MV-4-11 (cell line): ENCODE measurements around the gene EPS15.
"Not testable (repeated sequence)": the region's sequence is repeated elsewhere in the genome, so short reads cannot be mapped to it uniquely, and the experiment has no call there.

Source experiments
- DNase-seq: peaks from one replicate; lab custom pipeline; 2025; lab: John Stamatoyannopoulos, UW

EPS15 gene

GRCh38 chr1:51331206-51332100, 187.6 kb downstream of the EPS15 start:
- peak; percentile 80 for DNase-seq

GRCh38 chr1:51330331-51331201, 188.5 kb downstream of the EPS15 start, which contains the start of gene TTC39A:
TTC39A (minus strand) TSS chr1:51330562; CDS start chr1:51330477, 85 bp downstream.
- no peak for DNase-seq

- DNase-seq, result no peak
These were observed 189.4 kb downstream of the EPS15 start for GRCh38 chr1:51329443-51330325.

- peak; percentile 7 for DNase-seq
These were observed 190.1 kb downstream of the EPS15 start for GRCh38 chr1:51328926-51329325.

GRCh38 chr1:51328279-51328678, 190.8 kb downstream of the EPS15 start:
- DNase-seq, result no peak

- no peak for DNase-seq
These were observed 191.7 kb downstream of the EPS15 start for GRCh38 chr1:51327386-51327785.

- DNase-seq, result no peak
These were observed 192.2 kb downstream of the EPS15 start for GRCh38 chr1:51326839-51327238.

- no peak for DNase-seq
These were observed 192.9 kb downstream of the EPS15 start for GRCh38 chr1:51325878-51326755.

- no peak for DNase-seq
These were observed 193.7 kb downstream of the EPS15 start for GRCh38 chr1:51325391-51325790.

GRCh38 chr1:51325011-51325385, 194.1 kb downstream of the EPS15 start:
- not testable (repeated sequence) for DNase-seq

- no peak for DNase-seq
These were observed 194.6 kb downstream of the EPS15 start for GRCh38 chr1:51324251-51325010.

GRCh38 chr1:51323778-51324177, 195.3 kb downstream of the EPS15 start:
- no peak for DNase-seq

GRCh38 chr1:51322417-51323101, 196.5 kb downstream of the EPS15 start:
- DNase-seq, result no peak

GRCh38 chr1:51321924-51322280, 197.2 kb downstream of the EPS15 start:
- no peak for DNase-seq

- DNase-seq, result no peak
These were observed 197.8 kb downstream of the EPS15 start for GRCh38 chr1:51320967-51321923.

GRCh38 chr1:51317798-51318197, 201.3 kb downstream of the EPS15 start:
- DNase-seq, result no peak

- peak; percentile 17 for DNase-seq
These were observed 202.3 kb downstream of the EPS15 start for GRCh38 chr1:51316846-51317120.

GRCh38 chr1:51316113-51316845, 202.8 kb downstream of the EPS15 start:
- no peak for DNase-seq
